ENCODE data around the gene PLXNB2. TPM values are rescaled to one million over a fixed set of nuclear protein-coding genes. Genes with fewer than 3 reads are reported as not detected.

The PLXNB2 gene
- total and polyA plus RNA-seq, 2 of the 4 experiments (the other 2 are of a cell fraction): 73.1 to 202 TPM

- Histone ChIP-seq H3K14ac (replicated peaks; ENCODE audit: low read depth, low read length) (no peak overlapping the region), H2BK120ac (ENCODE audit: low read depth, low read length) (no peak overlapping the region), H4K91ac (ENCODE audit: insufficient read depth, low read depth, low read length) (no peak overlapping the region), H3K79me1 (ENCODE audit: low read depth in 1 of 2, low read length in 2 of 2) (peaks cover 9 to 43% of the 10 kb centered on the region in 2 experiments; a peak in 3 of 4 replicates), H3K36me3 (ENCODE audit: control insufficient read depth, insufficient read depth, low read length) (peaks cover 27% of the 10 kb centered on the region; the same call in 1 of the 2 replicates), H3K4me2 (ENCODE audit: low read depth, low read length) (no peak overlapping the region), H3K23ac (ENCODE audit: low read depth, low read length) (no peak overlapping the region), H2AFZ (replicated peaks; ENCODE audit: low read length, poor library complexity) (no peak overlapping the region), H3K27me3 (ENCODE audit: control insufficient read depth, insufficient read depth, low read length) (no peaks in the 10 kb centered on the region), H3K9me3 (ENCODE audit: control insufficient read depth, insufficient read depth, low read length) (no peaks in the 10 kb centered on the region), H3K4me3 (ENCODE audit: insufficient read depth, low read depth, low read length) (no peak overlapping the region), H2AK9ac (replicated peaks; ENCODE audit: low read depth, low read length, poor library complexity) (peak overlapping the region; percentile 72), H2BK20ac (ENCODE audit: low read depth, low read length) (no peak overlapping the region), H4K8ac (ENCODE audit: low read depth in 2 of 2, low read length in 2 of 2) (no peak overlapping the region), H2BK15ac (ENCODE audit: low read depth, low read length) (no peak overlapping the region), H3K9ac (ENCODE audit: low read depth, low read length) (no peak overlapping the region), H4K5ac (ENCODE audit: low read depth, low read length) (no peak overlapping the region), H3K27ac (ENCODE audit: insufficient read depth, low read length) (no peak overlapping the region), H2BK5ac (ENCODE audit: low read depth, low read length, poor library complexity, severe bottlenecking) (no peak overlapping the region), H4K20me1 (ENCODE audit: insufficient read depth, low read length) (peaks cover 24% of the 10 kb centered on the region), H3K4ac (ENCODE audit: low read depth, low read length) (no peak overlapping the region; the same call in 1 of the 2 replicates), H3K56ac (ENCODE audit: extremely low read depth, insufficient read depth, low read length) (no peak overlapping the region), H2AK5ac (ENCODE audit: low read depth, low read length) (no peak overlapping the region), H3K9me1 (ENCODE audit: insufficient read depth, low read length) (peaks cover 4% of the 10 kb centered on the region; the same call in 1 of the 2 replicates), H3K4me1 (ENCODE audit: control insufficient read depth, insufficient read depth, low read length) (peaks cover 17% of the 10 kb centered on the region), H3K18ac (ENCODE audit: low read depth, low read length) (no peak overlapping the region)
- dilution Hi-C loops (cut with HindIII; ENCODE audit: low sequenced_read_pairs, unreplicated experiment): no loop called here
- no peak for DNase-seq
- WGBS, 2 experiments (ENCODE audit: extremely low coverage in 2 of 2, insufficient read length in 1 of 2): 97% methylated on average over 7 of the region's 15 CpGs; no CpG with 5 or more reads in 1 of the 2 experiments
- ChIA-PET POLR2A (ENCODE audit: unreplicated experiment) (no interaction called here), CTCF (no interaction called here)
- intact Hi-C loops (cut with micrococcal nuclease): no loop called here
- no TSS peak for BruUV-seq (replicated peaks)
- TF ChIP-seq MAZ (IDR thresholded peaks at IDR 0.05; ENCODE audit: borderline replicate concordance, low read depth, low read length) (no peak), MXI1 (IDR thresholded peaks at IDR 0.05; ENCODE audit: borderline replicate concordance, low read depth, low read length) (no peak), SMC3 (IDR thresholded peaks at IDR 0.05; ENCODE audit: low read depth, low read length) (no peak), NFE2L2 (IDR thresholded peaks at IDR 0.05; ENCODE audit: low read depth, low read length) (no peak), POLR2A (IDR thresholded peaks at IDR 0.05; ENCODE audit: low read depth, low read length) (no peak), CTCF (conservative IDR thresholded peaks at IDR 0.05; ENCODE audit: low read depth, low read length) (no peak)
- ATAC-seq (ENCODE audit: low read depth): no peak
- in situ Hi-C loops (cut with MboI; ENCODE audit: low sequenced_read_pairs): no loop called here
Observed at GRCh38 chr22:50259302-50259701, 48.1 kb downstream of the PLXNB2 start.
